HG02981 (cell line): ENCODE data around the gene ZNF529.
A peak's percentile ranks its signal among the peaks of the same experiment; 100 is the strongest.
"Not testable (repeated sequence)": the region's sequence is repeated elsewhere in the genome, so short reads cannot be mapped to it uniquely, and the experiment has no call there.

Experiments used
- ATAC-seq: cut with Tn5 transposase; IDR thresholded peaks from one replicate; pipeline ENCODE4 v1.9.1; 2021; ENCODE audit warnings: mild to moderate bottlenecking, moderate library complexity; ENCODE audit not compliant: unreplicated experiment

The ZNF529 gene

GRCh38 chr19:36573020-36573894 lies at the start of gene ZNF529:
TSS of gene ZNF529 (minus strand) at chr19:36573292. CDS start at chr19:36572346, 946 bp downstream.
- ATAC-seq = peak; percentile 80

- ATAC-seq = peak; percentile 29
Observed at GRCh38 chr19:36605877-36606478, 32.9 kb upstream of the ZNF529 start.

- ATAC-seq = peak; percentile 64
Observed at GRCh38 chr19:36605101-36605876, 32.2 kb upstream of the ZNF529 start, which contains the start of gene ZNF382. TSS of gene ZNF382 (plus strand) at chr19:36605313. CDS start at chr19:36609915, 4,602 bp downstream.

GRCh38 chr19:36604656-36605100 lies 31.6 kb upstream of the ZNF529 start:
- peak; percentile 76 for ATAC-seq

GRCh38 chr19:36602681-36603080 lies 29.6 kb upstream of the ZNF529 start:
- ATAC-seq = not testable (repeated sequence)

GRCh38 chr19:36579255-36579654 lies 6.2 kb upstream of the ZNF529 start:
- ATAC-seq = no peak

- no peak for ATAC-seq
Observed at GRCh38 chr19:36577271-36577996, 4.3 kb upstream of the ZNF529 start.

GRCh38 chr19:36574741-36575140 lies 1.6 kb upstream of the ZNF529 start:
- ATAC-seq = no peak

- no peak for ATAC-seq
Observed at GRCh38 chr19:36573895-36574720, 1.0 kb upstream of the ZNF529 start.

- ATAC-seq = no peak
Observed at GRCh38 chr19:36572593-36573019, 486 bp downstream of the ZNF529 start.

- no peak for ATAC-seq
Observed at GRCh38 chr19:36564391-36564790, 8.7 kb downstream of the ZNF529 start.

GRCh38 chr19:36547001-36547732 lies 25.9 kb downstream of the ZNF529 start:
- ATAC-seq = no peak

- peak; percentile 20 for ATAC-seq
Observed at GRCh38 chr19:36528921-36529518, 44.1 kb downstream of the ZNF529 start.

GRCh38 chr19:36528194-36528920 lies 44.7 kb downstream of the ZNF529 start, which contains the start of gene ZNF260:
TSS of gene ZNF260 (minus strand) at chr19:36528271. CDS start at chr19:36515238, 13,033 bp downstream.
- peak; percentile 79 for ATAC-seq

- ATAC-seq = no peak
Observed at GRCh38 chr19:36527873-36528193, 45.3 kb downstream of the ZNF529 start.

GRCh38 chr19:36527341-36527740 lies 45.8 kb downstream of the ZNF529 start:
- ATAC-seq = no peak

- no peak for ATAC-seq
Observed at GRCh38 chr19:36526581-36526980, 46.5 kb downstream of the ZNF529 start.

GRCh38 chr19:36524617-36525016 lies 48.5 kb downstream of the ZNF529 start:
- ATAC-seq = no peak
